H1 (cell line): ENCODE measurements around the gene MCC. TPM values are rescaled to one million over a fixed set of nuclear protein-coding genes. Genes with fewer than 3 reads are reported as not detected.

Experiments
- MAFK ChIP-seq: IDR thresholded peaks from 2 replicates; pipeline ENCODE4 v1.6.1; 2012; ENCODE audit warnings: low read depth, mild to moderate bottlenecking, improper control_type of control experiment, low read length
- polyA plus RNA-seq, 7 experiments: library from polyadenylated mRNA; depleted of rRNA in 3 of 7; stranded (reverse) in 5 of 7; unstranded in 2 of 7; fragments of >200 nt in 5 of 7; fragments of 200-250 nt in 2 of 7; gene quantifications; 1 replicate in 5 of 7; 2 replicates in 1 of 7; 4 replicates in 1 of 7; pipeline versions ENCODE4 v1.2.1 to v1.2.3, GENCODE V29; 2011 to 2013; ENCODE audit warnings: missing spikeins in 2 of 7, mixed read lengths in 2 of 7
- total RNA-seq: library from RNA; stranded (reverse); fragmentation: NEBNext Ultra II Directional; extraction: Animal tissue kit (Norgen Biotek cat#: 25700); gene quantifications from 2 replicates; pipeline ENCODE4 v1.2.1, GENCODE V29; 2021
- TF ChIP-seq, protein P1 (sequence below): IDR thresholded peaks from 2 replicates; pipeline ENCODE4 v1.6.1; 2012; ENCODE audit warnings: inconsistent platforms

MCC gene
- total and polyA plus RNA-seq, 2 of the 8 experiments (the other 6 are each of a cell fraction or from before 2014, with no cell fraction given): 2.6 to 18.3 TPM

DNA sequence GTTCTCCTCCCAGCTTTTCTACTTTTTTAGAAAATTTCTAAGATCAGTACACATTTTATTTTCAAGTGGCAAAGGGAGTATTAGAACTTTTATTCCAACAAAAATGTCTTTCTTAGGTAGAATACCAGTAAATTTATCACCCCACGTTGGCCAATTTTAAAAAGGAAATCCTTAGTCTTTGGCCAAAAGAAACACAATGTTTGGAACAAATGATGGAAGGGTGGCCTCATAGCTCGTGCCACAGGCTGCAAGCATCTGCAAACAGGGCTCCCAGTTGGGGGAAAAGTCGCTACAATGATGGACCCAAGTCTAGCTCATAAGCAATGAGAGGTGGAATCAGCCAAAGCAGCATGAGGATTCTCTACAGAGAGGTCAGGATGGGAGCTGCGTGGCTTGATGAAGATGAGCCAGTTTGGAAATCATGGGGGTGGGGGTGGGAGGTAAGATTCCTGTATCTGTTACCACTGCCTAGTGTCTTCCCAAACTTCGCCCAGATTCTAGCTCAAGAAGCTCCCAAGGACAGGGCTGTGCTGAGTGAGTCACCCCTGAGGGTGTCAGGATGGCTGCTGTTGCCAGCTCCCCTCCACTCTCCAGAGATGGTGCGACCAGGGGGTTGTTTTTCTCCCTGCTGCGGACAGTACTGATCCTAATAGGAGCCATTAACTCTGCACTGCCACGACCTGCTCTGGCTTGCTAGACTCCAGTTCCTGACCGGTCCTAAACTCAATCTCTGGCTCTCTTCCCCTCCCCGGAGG lies 436.0 kb downstream of the MCC start (continued):
- no peak for TF ChIP-seq MAFK
- TF ChIP-seq, protein P1, sequence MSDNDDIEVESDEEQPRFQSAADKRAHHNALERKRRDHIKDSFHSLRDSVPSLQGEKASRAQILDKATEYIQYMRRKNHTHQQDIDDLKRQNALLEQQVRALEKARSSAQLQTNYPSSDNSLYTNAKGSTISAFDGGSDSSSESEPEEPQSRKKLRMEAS: no peak
- TF ChIP-seq, all 59 proteins: peak for 0
